Progenitor cell of endocrine pancreas (in vitro differentiated cells): Measurements from ENCODE around the gene BIN1. TPM values are rescaled to one million over a fixed set of nuclear protein-coding genes. Genes with fewer than 3 reads are reported as not detected.
A peak's percentile ranks its signal among the peaks of the same experiment; 100 is the strongest.

Experiments
- DNase-seq: peaks from one replicate; pipeline ENCODE4 v3.0.0; 2021; ENCODE audit warnings: low spot score; ENCODE audit not compliant: unreplicated experiment
- H3K27ac Mint-ChIP-seq: 2 replicates; pipeline ENCODE4 v1.8.0; 2021; ENCODE audit warnings: mild to moderate bottlenecking, moderate library complexity, mixed read lengths
- H3K27me3 Mint-ChIP-seq: 2 replicates; pipeline ENCODE4 v1.8.0; 2021; ENCODE audit warnings: mixed read lengths
- H3K36me3 Mint-ChIP-seq: 2 replicates; pipeline ENCODE4 v1.8.0; 2022; ENCODE audit warnings: mixed read lengths; ENCODE audit not compliant: insufficient read depth
- H3K4me1 Mint-ChIP-seq: 2 replicates; pipeline ENCODE4 v1.8.0; 2021; ENCODE audit warnings: low read depth, mixed read lengths
- H3K4me3 Mint-ChIP-seq: 2 replicates; pipeline ENCODE4 v1.8.0; 2021; ENCODE audit warnings: low read depth, mild to moderate bottlenecking, moderate library complexity, mixed read lengths
- H3K9me3 Mint-ChIP-seq: 2 replicates; pipeline ENCODE4 v1.8.0; 2021; ENCODE audit warnings: low read depth, mixed read lengths
- CTCF ChIP-seq: fragments of 200-600 bp; sonication (generic); IDR thresholded peaks from one replicate; pipeline ENCODE4 v1.5.0; 2021; ENCODE audit warnings: antibody characterized with exemption, mild to moderate bottlenecking; ENCODE audit not compliant: unreplicated experiment
- total RNA-seq: library from RNA; stranded (reverse); gene quantifications from 2 replicates; pipeline ENCODE4 v1.2.1, GENCODE V29; 2021

Gene BIN1
- total RNA-seq, 1 donor from 2014 or later, result 66.0 TPM

DNA sequence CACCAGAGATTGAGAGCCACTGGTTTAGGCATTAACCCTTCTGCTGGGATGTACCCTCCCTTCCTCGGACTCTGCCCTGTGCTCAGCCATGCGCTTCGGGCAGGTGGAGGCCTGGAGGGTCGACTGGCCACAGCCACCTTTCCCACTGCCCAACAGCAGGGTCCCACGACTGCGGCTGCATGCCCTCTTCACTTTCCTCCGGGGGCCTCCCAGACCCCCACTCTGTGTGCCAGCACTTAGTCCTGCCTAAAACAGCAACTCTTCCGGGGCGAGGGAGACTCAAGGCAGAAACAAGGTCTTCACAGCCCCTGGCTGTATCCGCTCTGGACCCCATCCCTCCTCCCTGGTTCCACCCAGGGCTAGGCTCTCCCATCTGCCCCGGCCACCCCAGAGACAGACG, 31.3 kb upstream of the BIN1 start:
- Mint-ChIP-seq H3K27ac (no peak overlapping the region), H3K4me1 (peaks cover 12% of the 10 kb centered on the region), H3K4me3 (no peak overlapping the region), H3K9me3 (peaks cover 4% of the 10 kb centered on the region), H3K36me3 (peaks cover 2% of the 10 kb centered on the region), H3K27me3 (peaks cover 11% of the 10 kb centered on the region)
- TF ChIP-seq CTCF, result no peak
- no peak for DNase-seq

DNA sequence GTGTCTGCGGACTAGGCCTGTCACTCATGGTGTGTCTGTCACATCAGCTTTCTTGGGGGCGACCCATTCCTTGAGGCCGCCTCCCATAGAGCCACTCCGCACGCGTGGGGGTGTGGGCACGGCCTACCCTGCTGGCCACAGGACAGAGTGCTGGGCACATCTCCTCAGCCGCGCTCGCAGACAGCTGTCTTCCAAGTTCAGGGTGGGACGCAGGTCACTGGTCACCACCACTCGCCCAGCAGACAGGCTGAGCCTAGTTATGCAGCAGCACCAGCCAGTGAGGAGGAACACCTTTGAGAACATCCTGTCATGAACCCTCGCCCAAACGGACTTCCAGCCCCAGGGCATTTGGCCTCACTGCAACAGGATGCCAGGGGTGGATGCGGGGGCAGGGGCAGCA, 30.8 kb upstream of the BIN1 start:
- Mint-ChIP-seq H3K9me3 (peaks cover 4% of the 10 kb centered on the region), H3K4me3 (no peak overlapping the region), H3K4me1 (peaks cover 16% of the 10 kb centered on the region), H3K36me3 (peaks cover 2% of the 10 kb centered on the region), H3K27ac (no peak overlapping the region), H3K27me3 (peaks cover 11% of the 10 kb centered on the region)
- no peak for TF ChIP-seq CTCF
- no peak for DNase-seq

DNA sequence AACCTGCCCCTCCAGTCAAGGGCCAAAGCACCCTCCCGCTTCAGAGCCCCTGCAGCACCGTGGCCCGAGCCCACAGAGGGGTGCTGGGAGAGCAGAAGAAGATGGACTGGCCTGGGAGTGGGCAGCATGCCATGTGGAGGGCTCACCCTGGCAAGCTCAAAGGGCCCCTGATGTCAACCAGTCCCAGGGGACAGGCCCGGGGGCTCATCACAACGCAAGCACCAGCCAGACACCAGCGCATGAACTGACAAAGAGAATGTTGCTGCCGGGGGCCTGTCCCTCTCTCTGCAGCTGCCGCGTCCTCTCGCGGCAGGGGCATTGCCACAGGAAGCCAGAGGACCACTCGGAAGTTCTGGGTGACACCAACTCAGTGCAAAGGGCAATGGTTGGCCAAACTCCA, 30.3 kb upstream of the BIN1 start:
- Mint-ChIP-seq H3K27me3 (peaks cover 11% of the 10 kb centered on the region), H3K9me3 (peaks cover 4% of the 10 kb centered on the region), H3K36me3 (peaks cover 2% of the 10 kb centered on the region), H3K27ac (no peak overlapping the region), H3K4me3 (no peak overlapping the region), H3K4me1 (peaks cover 16% of the 10 kb centered on the region)
- no peak for DNase-seq
- TF ChIP-seq CTCF, result no peak

- peaks cover 2% of the 10 kb centered on the region for H3K36me3 Mint-ChIP-seq
- H3K4me3 Mint-ChIP-seq, result no peak overlapping the region
- no peak overlapping the region for H3K27ac Mint-ChIP-seq
- H3K27me3 Mint-ChIP-seq, result peaks cover 6% of the 10 kb centered on the region
- no peak for TF ChIP-seq CTCF
- H3K4me1 Mint-ChIP-seq, result peaks cover 16% of the 10 kb centered on the region
- DNase-seq, result no peak
- H3K9me3 Mint-ChIP-seq, result peaks cover 4% of the 10 kb centered on the region
Observed at GRCh38 chr2:127134833-127135830, 28.2 kb upstream of the BIN1 start.

GRCh38 chr2:127134235-127134634, 27.3 kb upstream of the BIN1 start:
- Mint-ChIP-seq H3K27me3 (no peaks in the 10 kb centered on the region), H3K4me3 (no peak overlapping the region), H3K27ac (peak overlapping the region; percentile 82), H3K4me1 (peaks cover 16% of the 10 kb centered on the region), H3K9me3 (no peaks in the 10 kb centered on the region), H3K36me3 (no peaks in the 10 kb centered on the region)
- TF ChIP-seq CTCF, result no peak
- DNase-seq, result no peak
